Panc1 (cell line): Measurements from ENCODE around the gene CREB3L2. TPM values are rescaled to one million over a fixed set of nuclear protein-coding genes. Genes with fewer than 3 reads are reported as not detected.

Source experiments
- ATAC-seq: fragments of 200-7000 bp; cut with Tn5 transposase; 2 replicates; pipeline ENCODE4 v1.9.1; 2020; ENCODE audit warnings: mild to moderate bottlenecking, moderate library complexity
- BruUV-seq: library from RNA; stranded (reverse); fragments of 400-500 nt; replicated peaks from 2 replicates; lab custom pipeline; 2021; lab: Mats Ljungman, UMichigan
- CTCF ChIA-PET: fragments of 300-600 bp; sonication (Branson Sonifier 250); formaldehyde crosslinking; loops from one replicate; lab custom pipeline; 2022; ENCODE audit warnings: antibody characterized with exemption; lab: Charles Lee
- POLR2A ChIA-PET: fragments of 300-600 bp; sonication (Branson Sonifier 250); formaldehyde crosslinking; loops from one replicate; lab custom pipeline; 2022; ENCODE audit warnings: antibody characterized with exemption; lab: Charles Lee
- DNase-seq: peaks from one replicate; pipeline ENCODE4 v3.0.0-alpha.2; 2010; ENCODE audit warnings: low read depth, low spot score
- H3K27ac ChIP-seq: 2 replicates; pipeline ENCODE4 v1.5.1; 2011; ENCODE audit warnings: mild to moderate bottlenecking, low read length, inconsistent platforms
- H3K27me3 ChIP-seq: fragments of 200-500 bp; sonication (Bioruptor generic); 2 replicates; pipeline ENCODE4 v1.6.0; 2014; ENCODE audit warnings: low read length, inconsistent platforms; ENCODE audit not compliant: control insufficient read depth, insufficient read depth
- H3K36me3 ChIP-seq: fragments of 200-500 bp; sonication (Bioruptor generic); 2 replicates; pipeline ENCODE4 v1.5.1; 2014; ENCODE audit warnings: inconsistent platforms, mild to moderate bottlenecking, low read length, moderate library complexity; ENCODE audit not compliant: control insufficient read depth, insufficient read depth
- H3K4me1 ChIP-seq: 2 replicates; pipeline ENCODE4 v1.5.1; 2011; ENCODE audit warnings: inconsistent platforms, mild to moderate bottlenecking, low read length, moderate library complexity; ENCODE audit not compliant: control insufficient read depth, insufficient read depth
- H3K4me3 ChIP-seq, 2 experiments: 2 replicates each; pipeline ENCODE4 v1.5.1; 2011 to 2012; ENCODE audit warnings: low read depth in 2 of 2, low read length in 2 of 2, mild to moderate bottlenecking in 2 of 2, inconsistent platforms in 1 of 2, moderate library complexity in 1 of 2
- H3K9me3 ChIP-seq: fragments of 200-500 bp; sonication (Bioruptor generic); 2 replicates; pipeline ENCODE4 v1.5.1; 2014; ENCODE audit warnings: low read depth, mild to moderate bottlenecking, inconsistent platforms, low read length, moderate library complexity; ENCODE audit not compliant: control insufficient read depth, insufficient read depth
- CTCF ChIP-seq: fragments of 450-650 bp; IDR thresholded peaks from 2 replicates; pipeline ENCODE4 v1.5.1; 2017; ENCODE audit warnings: mild to moderate bottlenecking
- POLR2AphosphoS5 ChIP-seq: IDR thresholded peaks from 2 replicates; pipeline ENCODE4 v1.6.1; 2012; ENCODE audit warnings: mild to moderate bottlenecking, low read depth, low read length, moderate library complexity
- REST ChIP-seq, 2 experiments: IDR thresholded peaks; 2 replicates each; pipeline ENCODE4 v1.6.1; 2011 to 2012; ENCODE audit warnings: low read depth in 2 of 2, control low read depth in 1 of 2, low read length in 1 of 2, mild to moderate bottlenecking in 1 of 2, moderate library complexity in 1 of 2; ENCODE audit not compliant: insufficient read depth in 1 of 2
- SIN3A ChIP-seq: IDR thresholded peaks from 2 replicates; pipeline ENCODE4 v1.6.1; 2012; ENCODE audit warnings: low read depth, mild to moderate bottlenecking, low read length, moderate library complexity, borderline replicate concordance; ENCODE audit not compliant: insufficient read depth
- TCF7L2 ChIP-seq: IDR thresholded peaks from 2 replicates; pipeline ENCODE4 v1.6.1; 2011; ENCODE audit warnings: mild to moderate bottlenecking, low read depth, low read length, inconsistent platforms
- in situ Hi-C: cut with HindIII; loops from 2 replicates; pipeline ENCODE4 v1.10.0; 2016; ENCODE audit warnings: low sequenced_read_pairs, low pct_unique_long_range_greater_than_20kb
- intact Hi-C: fragments of 100-400 bp; cut with micrococcal nuclease; formaldehyde crosslinking; loops from one replicate; pipeline ENCODE4 v1.10.0; 2022; ENCODE audit not compliant: unreplicated experiment
- total RNA-seq: library from RNA; stranded (reverse); gene quantifications from one replicate; pipeline ENCODE4 v1.2.1, GENCODE V29; 2021; ENCODE audit not compliant: unreplicated experiment

The CREB3L2 gene
- total RNA-seq, 1 experiment from 2014 or later: 22.7 TPM

- no peaks in the 10 kb centered on the region; the same call in 1 of the 2 replicates for H3K36me3 ChIP-seq
- H3K4me1 ChIP-seq: peaks cover 10% of the 10 kb centered on the region
- intact Hi-C loops (loop anchor here (5.0 kb wide), 1 partner anchor 738 kb away; no protein-coding TSS in a partner anchor), in situ Hi-C loops (no loop called here)
- ATAC-seq (no peak), DNase-seq (no peak)
- no peak for TF ChIP-seq CTCF
- TF ChIP-seq TCF7L2: no peak
- no peak for TF ChIP-seq SIN3A
- no peak for TF ChIP-seq REST (IDR thresholded peaks at IDR 0.05; ENCODE audit: insufficient read depth in 1 of 2, low read depth in 2 of 2, low read length in 1 of 2)
- H3K9me3 ChIP-seq: no peaks in the 10 kb centered on the region
- ChIA-PET POLR2A (interaction anchor here (0.6 kb wide), 1 partner anchor 12 kb away, joined by 4 read pairs; no protein-coding TSS in a partner anchor), CTCF (interaction anchor here (0.6 to 0.8 kb wide), 3 partner anchors 9 to 772 kb away, joined by 3 to 7 read pairs (median 5); no protein-coding TSS in a partner anchor)
- H3K4me3 ChIP-seq: peak overlapping the region in 1 of 2 experiments; percentile 83; a peak in 2 of 4 replicates
- H3K27me3 ChIP-seq: no peaks in the 10 kb centered on the region
- no TSS peak for BruUV-seq
- H3K27ac ChIP-seq: no peak overlapping the region
Measured at GRCh38 chr7:137999496-138000080, 2.3 kb downstream of the CREB3L2 start.

- Histone ChIP-seq H3K4me1 (peaks cover 10% of the 10 kb centered on the region), H3K4me3 (no peak overlapping the region), H3K27me3 (no peaks in the 10 kb centered on the region), H3K9me3 (no peaks in the 10 kb centered on the region), H3K36me3 (no peaks in the 10 kb centered on the region; the same call in 1 of the 2 replicates), H3K27ac (no peak overlapping the region)
- TF ChIP-seq REST (IDR thresholded peaks at IDR 0.05; ENCODE audit: insufficient read depth in 1 of 2, low read depth in 2 of 2, low read length in 1 of 2) (no peak), CTCF (no peak), POLR2AphosphoS5 (no peak), TCF7L2 (no peak), SIN3A (no peak)
- POLR2A ChIA-PET: no interaction called here
- intact Hi-C loops: no loop called here
- CTCF ChIA-PET: no interaction called here
- no TSS peak for BruUV-seq
- DNase-seq (no peak), ATAC-seq (no peak)
- in situ Hi-C loops: no loop called here
Measured at GRCh38 chr7:137998250-137998649, 3.6 kb downstream of the CREB3L2 start.
